Measurements from ENCODE around the gene PCYT2. TPM values are rescaled to one million over a fixed set of nuclear protein-coding genes. Genes with fewer than 3 reads are reported as not detected.

PCYT2 gene
- total and polyA plus RNA-seq, 9 of the 15 experiments (the other 6 are each of a cell fraction or from before 2014, with no cell fraction given), result 0.92 to 134 (median 82.5) TPM

GRCh38 chr17:81941484-81942166 lies 30.4 kb upstream of the PCYT2 start (continued):
- 0 out of 2 replicates have a peak, but pooled peaks have one; percentile 20 for TF ChIP-seq TFAP4 (CRISPR knock-in tag; IDR thresholded peaks at IDR 0.05; ENCODE audit: borderline replicate concordance)
- no peak for TF ChIP-seq ZNF780A (CRISPR knock-in tag; IDR thresholded peaks at IDR 0.05)
- TF ChIP-seq MAFK (IDR thresholded peaks at IDR 0.05; ENCODE audit: low read length), result no peak
- TF ChIP-seq CBFA2T3 (IDR thresholded peaks at IDR 0.05), result 0 out of 2 replicates have a peak, but pooled peaks have one; percentile 13
- TF ChIP-seq PKNOX1 (IDR thresholded peaks at IDR 0.05), result 0 out of 2 replicates have a peak, but pooled peaks have one; percentile 15

GRCh38 chr17:81940538-81941483 lies 29.6 kb upstream of the PCYT2 start:
- Histone ChIP-seq H3K4me3 (no peak overlapping the region), H2AFZ (ENCODE audit: low read depth, low read length) (no peak overlapping the region), H3K9me1 (ENCODE audit: control insufficient read depth, insufficient read depth, low read length) (peaks cover 2% of the 10 kb centered on the region), H3K27me3 (ENCODE audit: control insufficient read depth in 2 of 2, insufficient read depth in 2 of 2, low read length in 2 of 2) (no peaks in the 10 kb centered on the region), H3K4me1 (replicated peaks in 1 of 2; ENCODE audit: control insufficient read depth in 2 of 2, insufficient read depth in 2 of 2, low read length in 2 of 2) (peaks cover 5 to 60% of the 10 kb centered on the region in 2 experiments; a peak in 4 of 5 replicates), H3K4me2 (ENCODE audit: insufficient read depth, low read length) (no peak overlapping the region), H4K20me1 (replicated peaks; ENCODE audit: control insufficient read depth, insufficient read depth, low read length) (no peaks in the 10 kb centered on the region), H3K36me3 (ENCODE audit: control insufficient read depth, insufficient read depth, low read length) (peaks cover 2% of the 10 kb centered on the region; the same call in 1 of the 3 replicates), H3K9me3 (replicated peaks; ENCODE audit: control insufficient read depth, insufficient read depth, low read depth, low read length) (no peaks in the 10 kb centered on the region), H3K27ac (ENCODE audit: extremely low read depth, low read depth, low read length) (no peak overlapping the region), H3K79me2 (ENCODE audit: control insufficient read depth, insufficient read depth, low read length) (peaks cover 13% of the 10 kb centered on the region), H3K9ac (ENCODE audit: insufficient read depth in 1 of 2, low read depth in 2 of 2, low read length in 2 of 2) (peak overlapping the region in 1 of 2 experiments; percentile 55; a peak in 1 of 4 replicates)
- in situ Hi-C loops (cut with MboI) (no loop called here), intact Hi-C loops (cut with micrococcal nuclease) (no loop called here)
- ChIA-PET POLR2A (interaction anchor here (0.6 to 1.5 kb wide), 7 partner anchors 11 to 437 kb away, joined by 3 to 8 read pairs (median 3); partner anchors contain the start of gene MAFG), CTCF (ENCODE audit: low intra/inter-chr PET ratio) (no interaction called here)
- BruUV-seq (replicated peaks), result no TSS peak
- 80% methylated on average over 49 of the region's 56 CpGs for WGBS (ENCODE audit: insufficient coverage, low coverage, missing lambda C conversion rate)
- DNase-seq (ENCODE audit: extremely low read depth in 1 of 4, low spot score in 3 of 4) (no peak), ATAC-seq (no peak), FAIRE-seq (no peak)
- no peak for TF ChIP-seq AFF4 (CRISPR knock-in tag; IDR thresholded peaks at IDR 0.05)
- TF ChIP-seq, protein P1, sequence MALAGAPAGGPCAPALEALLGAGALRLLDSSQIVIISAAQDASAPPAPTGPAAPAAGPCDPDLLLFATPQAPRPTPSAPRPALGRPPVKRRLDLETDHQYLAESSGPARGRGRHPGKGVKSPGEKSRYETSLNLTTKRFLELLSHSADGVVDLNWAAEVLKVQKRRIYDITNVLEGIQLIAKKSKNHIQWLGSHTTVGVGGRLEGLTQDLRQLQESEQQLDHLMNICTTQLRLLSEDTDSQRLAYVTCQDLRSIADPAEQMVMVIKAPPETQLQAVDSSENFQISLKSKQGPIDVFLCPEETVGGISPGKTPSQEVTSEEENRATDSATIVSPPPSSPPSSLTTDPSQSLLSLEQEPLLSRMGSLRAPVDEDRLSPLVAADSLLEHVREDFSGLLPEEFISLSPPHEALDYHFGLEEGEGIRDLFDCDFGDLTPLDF (CRISPR knock-in tag; IDR thresholded peaks at IDR 0.05), result no peak
- no peak for TF ChIP-seq NFYB (IDR thresholded peaks at IDR 0.05; ENCODE audit: extremely low read depth, insufficient read length)
- TF ChIP-seq EZH2 (IDR thresholded peaks at IDR 0.05; ENCODE audit: borderline replicate concordance, low read depth, low read length), result no peak
